GM12872 (cell line): Measurements from ENCODE around the gene VWF.

Source experiments
- TF ChIP-seq, protein P1 (sequence below): IDR thresholded peaks from 3 replicates; pipeline ENCODE4 v1.5.1; 2011; ENCODE audit warnings: low read depth, mild to moderate bottlenecking, low read length, moderate library complexity; ENCODE audit not compliant: insufficient read depth

VWF gene

DNA sequence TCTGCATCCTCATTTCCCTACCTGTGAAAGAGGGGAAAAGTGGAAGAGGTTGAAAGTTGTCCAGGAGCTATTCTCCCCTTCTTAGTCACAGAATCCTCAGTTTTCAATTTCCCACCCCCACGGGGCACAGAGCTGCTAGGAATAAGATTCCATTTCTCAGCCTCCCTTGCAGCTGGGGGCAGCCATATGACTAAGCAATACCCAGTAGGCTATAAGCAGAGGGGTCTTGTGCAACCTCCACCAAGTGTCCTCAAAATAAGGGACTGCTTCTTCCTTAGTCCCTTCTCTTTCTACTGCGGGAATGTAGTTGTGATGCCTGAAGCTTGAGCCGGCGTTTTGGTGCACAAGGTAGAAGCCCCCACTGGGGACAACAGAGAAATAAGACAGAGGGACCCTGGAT is 40.9 kb downstream of the VWF start:
- TF ChIP-seq, protein P1, sequence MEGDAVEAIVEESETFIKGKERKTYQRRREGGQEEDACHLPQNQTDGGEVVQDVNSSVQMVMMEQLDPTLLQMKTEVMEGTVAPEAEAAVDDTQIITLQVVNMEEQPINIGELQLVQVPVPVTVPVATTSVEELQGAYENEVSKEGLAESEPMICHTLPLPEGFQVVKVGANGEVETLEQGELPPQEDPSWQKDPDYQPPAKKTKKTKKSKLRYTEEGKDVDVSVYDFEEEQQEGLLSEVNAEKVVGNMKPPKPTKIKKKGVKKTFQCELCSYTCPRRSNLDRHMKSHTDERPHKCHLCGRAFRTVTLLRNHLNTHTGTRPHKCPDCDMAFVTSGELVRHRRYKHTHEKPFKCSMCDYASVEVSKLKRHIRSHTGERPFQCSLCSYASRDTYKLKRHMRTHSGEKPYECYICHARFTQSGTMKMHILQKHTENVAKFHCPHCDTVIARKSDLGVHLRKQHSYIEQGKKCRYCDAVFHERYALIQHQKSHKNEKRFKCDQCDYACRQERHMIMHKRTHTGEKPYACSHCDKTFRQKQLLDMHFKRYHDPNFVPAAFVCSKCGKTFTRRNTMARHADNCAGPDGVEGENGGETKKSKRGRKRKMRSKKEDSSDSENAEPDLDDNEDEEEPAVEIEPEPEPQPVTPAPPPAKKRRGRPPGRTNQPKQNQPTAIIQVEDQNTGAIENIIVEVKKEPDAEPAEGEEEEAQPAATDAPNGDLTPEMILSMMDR: no peak

DNA sequence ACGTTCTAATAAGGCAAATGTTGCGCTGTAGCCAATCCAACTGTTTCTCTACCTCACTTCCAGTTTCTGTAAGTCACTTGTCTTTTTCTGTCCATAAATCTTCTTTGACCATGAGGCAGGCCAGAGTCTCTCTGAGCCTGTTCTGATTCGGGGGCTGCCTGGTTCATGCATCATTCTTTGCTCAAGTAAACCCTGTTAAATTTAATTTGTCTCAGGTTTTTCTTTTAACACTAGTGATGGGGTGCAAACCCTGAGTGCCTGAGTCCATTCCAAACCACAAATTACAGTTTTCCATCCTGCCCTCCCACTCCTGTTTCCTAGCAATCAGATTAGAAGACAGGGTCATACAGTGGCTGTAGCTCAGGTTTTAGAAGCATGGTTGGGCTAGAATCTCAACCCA is 41.9 kb downstream of the VWF start:
- TF ChIP-seq, protein P1: no peak

DNA sequence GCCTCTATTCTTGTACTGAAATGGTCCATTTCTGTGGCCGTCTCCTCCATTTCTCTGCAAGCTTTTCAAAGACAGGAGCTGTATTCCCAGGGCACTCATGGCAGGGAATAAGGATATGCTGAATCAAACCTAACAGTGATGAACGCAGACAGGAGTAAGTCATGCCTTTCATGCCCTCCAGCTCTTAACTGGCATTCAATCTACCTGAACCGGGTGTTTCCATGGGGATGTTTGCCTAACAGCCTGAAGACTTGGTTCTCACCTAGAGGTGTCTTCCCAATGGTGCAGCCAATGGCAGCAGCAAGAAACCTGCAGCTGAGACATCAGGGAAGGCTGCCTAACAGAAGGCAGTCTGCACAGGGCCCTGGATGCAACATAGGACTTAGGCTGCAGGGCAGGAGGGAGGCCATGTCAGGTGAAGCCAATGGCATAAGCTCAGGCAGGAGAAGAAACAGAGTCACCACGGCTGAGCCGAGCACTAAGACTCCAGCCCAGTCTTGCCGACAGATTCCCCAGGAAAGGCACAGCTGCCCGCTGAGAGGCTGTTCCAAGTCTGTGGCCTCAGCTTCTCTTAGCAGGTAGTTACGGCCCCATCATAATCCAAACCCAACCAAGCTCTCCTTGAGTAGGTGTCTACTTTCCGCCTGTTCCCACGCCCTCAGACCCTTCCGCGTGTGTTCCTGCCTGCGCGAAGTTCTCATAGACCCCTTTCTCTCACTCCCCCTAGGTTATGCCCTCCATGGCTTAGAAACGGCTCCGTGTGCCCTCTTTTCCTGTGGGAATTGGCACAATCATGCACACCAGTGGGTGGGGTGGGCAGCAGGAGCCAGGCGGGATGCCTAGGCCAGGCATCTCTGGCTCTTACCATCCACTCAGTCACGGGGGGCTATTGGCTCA is 44.1 kb downstream of the VWF start:
- TF ChIP-seq, protein P1: no peak

DNA sequence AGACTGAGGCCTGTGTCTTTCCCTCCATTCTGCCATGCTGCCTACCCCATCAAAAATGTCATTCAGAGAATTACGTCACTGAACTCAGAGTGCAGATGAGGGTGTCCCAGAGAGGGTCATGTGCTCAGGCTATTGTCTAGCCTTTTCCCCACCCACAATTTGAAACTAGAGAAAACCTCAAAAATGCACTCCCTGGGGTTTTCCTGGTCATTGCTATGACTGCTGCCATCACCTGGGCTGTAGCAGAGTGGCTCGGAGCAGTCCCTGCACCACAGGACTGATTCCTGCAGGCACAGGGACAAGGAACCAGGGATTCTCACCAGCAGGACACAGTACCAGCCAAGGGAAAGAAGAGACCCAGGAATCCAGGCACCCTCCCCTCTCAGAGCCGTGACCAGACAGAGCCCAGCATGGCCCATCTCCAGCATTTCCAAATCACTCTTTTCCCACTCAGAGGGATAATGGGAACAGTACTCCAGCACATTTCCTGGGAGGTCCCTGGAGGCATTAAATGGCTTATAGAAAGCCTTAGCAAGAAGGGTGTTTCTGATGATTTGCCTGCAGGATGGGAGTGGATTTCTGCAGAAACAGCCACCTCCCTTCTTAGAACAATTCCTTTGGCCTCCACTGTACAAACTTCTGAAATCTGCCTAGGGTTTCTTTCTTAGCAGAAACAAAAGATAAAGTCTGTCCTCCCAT is 45.9 kb downstream of the VWF start:
- TF ChIP-seq, protein P1: no peak

DNA sequence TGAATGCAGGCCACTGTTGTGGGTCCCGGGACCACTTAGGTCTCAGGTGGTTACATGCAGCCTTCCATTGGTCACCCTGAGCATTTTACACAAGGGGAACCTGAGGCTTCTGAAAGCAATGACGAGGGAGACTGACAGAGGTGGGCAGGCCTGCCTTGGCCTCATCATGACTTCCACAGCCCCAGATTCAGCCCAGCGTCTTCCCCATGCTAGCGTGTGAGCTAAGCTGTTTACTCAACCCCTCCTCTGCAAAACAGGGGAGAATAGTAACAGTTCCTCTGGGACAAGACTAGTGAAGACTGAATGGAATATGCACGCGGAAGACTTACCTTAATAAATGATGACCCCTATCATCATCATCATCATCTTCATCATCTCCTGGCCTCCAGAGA is 46.8 kb downstream of the VWF start:
- TF ChIP-seq, protein P1: no peak

DNA sequence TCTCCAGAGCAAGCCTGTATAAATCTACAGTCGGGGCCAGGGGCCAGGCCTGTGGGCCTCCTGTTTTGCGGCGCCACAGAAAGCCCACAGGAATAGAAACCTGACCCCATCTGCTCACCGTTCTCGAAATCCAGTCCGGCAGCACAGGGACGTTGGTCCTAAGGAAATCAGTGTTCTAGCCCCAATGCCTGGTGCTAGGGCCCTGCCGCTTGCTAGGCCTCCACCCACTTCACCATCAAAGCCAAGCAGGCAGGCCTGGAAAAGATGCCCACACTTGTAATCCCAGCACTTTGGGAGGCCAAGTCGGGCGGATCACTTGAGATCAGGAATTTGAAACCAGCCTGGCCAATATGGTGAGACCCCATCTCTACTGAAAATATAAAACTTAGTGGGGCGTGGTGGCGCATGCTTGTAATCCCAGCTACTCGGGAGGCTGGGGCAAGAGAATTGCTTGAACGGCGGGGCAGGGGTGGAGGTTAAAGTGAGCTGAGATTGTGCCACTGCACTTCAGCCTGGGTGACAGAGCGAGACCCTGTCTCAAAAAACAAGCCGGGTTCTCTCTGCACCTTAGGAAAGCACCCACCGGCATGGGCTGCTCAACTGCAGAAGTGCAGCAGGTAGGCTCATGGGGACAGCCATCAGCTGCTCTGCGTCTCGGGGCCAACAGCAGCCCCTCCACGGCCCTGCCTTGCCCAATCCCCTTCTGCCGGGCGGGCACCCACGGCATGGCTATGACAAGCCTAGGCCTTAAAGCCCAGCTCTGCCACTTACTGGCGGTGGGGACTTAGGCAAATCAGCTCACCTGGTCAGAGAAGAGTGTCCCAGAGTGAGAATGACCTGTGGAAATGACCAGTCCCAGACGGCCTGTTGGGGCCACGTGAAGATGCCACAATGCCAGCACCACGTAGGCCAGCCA is 47.4 kb downstream of the VWF start:
- TF ChIP-seq, protein P1: no peak

DNA sequence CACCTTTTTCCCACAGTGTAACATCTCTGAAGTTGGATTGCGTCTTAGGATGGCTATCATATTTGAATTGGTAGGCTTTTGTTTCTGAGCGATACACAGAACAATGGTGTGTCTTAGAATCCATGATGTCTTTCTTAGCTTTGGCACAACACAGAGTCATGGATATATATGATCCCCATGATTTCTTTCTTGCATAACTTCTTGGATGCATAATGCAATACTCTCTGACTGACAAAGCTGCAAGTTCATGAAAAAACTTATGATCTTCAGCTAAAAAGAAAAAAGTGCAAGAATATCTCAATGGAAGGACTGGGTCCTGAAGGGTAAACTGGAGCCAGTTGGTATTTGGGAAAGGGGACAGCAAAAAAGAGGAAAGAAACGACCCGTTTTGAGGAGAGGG is 48.1 kb downstream of the VWF start:
- TF ChIP-seq, protein P1: no peak
